GM12878 (cell line): Measurements from ENCODE around the gene IQGAP3. TPM values are rescaled to one million over a fixed set of nuclear protein-coding genes. Genes with fewer than 3 reads are reported as not detected.

Experiments
- E2F4 ChIP-seq: IDR thresholded peaks from 2 replicates; pipeline ENCODE4 v1.6.1; 2012; ENCODE audit warnings: low read depth, low read length, improper control_type of control experiment
- HDAC2 ChIP-seq: fragments of 200-600 bp; sonication (generic); IDR thresholded peaks from 2 replicates; pipeline ENCODE4 v1.6.1; 2017
- IRF5 ChIP-seq: fragments of 450-650 bp; IDR thresholded peaks from 2 replicates; pipeline ENCODE4 v1.6.1; 2017; ENCODE audit warnings: borderline replicate concordance
- MYC ChIP-seq: IDR thresholded peaks from 2 replicates; pipeline ENCODE4 v1.6.1; 2011; ENCODE audit warnings: mild to moderate bottlenecking, low read length, moderate library complexity, inconsistent platforms; ENCODE audit not compliant: insufficient read depth, insufficient replicate concordance, insufficient read length, severe bottlenecking
- POLR2AphosphoS2 ChIP-seq: IDR thresholded peaks from 2 replicates; pipeline ENCODE4 v1.6.1; 2011; ENCODE audit warnings: low read depth, mild to moderate bottlenecking, low read length, improper control_type of control experiment, moderate library complexity
- POLR2AphosphoS5 ChIP-seq: IDR thresholded peaks from 2 replicates; pipeline ENCODE4 v1.6.1; 2011; ENCODE audit warnings: mild to moderate bottlenecking, low read length, inconsistent platforms
- RAD51 ChIP-seq: fragments of 450-650 bp; IDR thresholded peaks from 2 replicates; pipeline ENCODE4 v1.6.1; 2016; ENCODE audit warnings: moderate library complexity, mild to moderate bottlenecking, inconsistent platforms
- REST ChIP-seq: IDR thresholded peaks from 2 replicates; pipeline ENCODE4 v1.6.1; 2012; ENCODE audit warnings: mild to moderate bottlenecking, low read depth, low read length
- SP1 ChIP-seq: IDR thresholded peaks from one replicate; pipeline ENCODE4 v1.6.1; 2011; ENCODE audit warnings: low read depth, low read length
- SREBF2 ChIP-seq: IDR thresholded peaks from 2 replicates; pipeline ENCODE4 v1.6.1; 2012; ENCODE audit warnings: mild to moderate bottlenecking, low read length
- ZNF687 ChIP-seq: fragments of 450-650 bp; IDR thresholded peaks from 2 replicates; pipeline ENCODE4 v1.6.1; 2017; ENCODE audit warnings: mild to moderate bottlenecking, moderate library complexity
- polyA plus RNA-seq, 11 experiments: library from polyadenylated mRNA; depleted of rRNA in 4 of 11; unstranded in 6 of 11; stranded (reverse) in 5 of 11; fragments of >200 nt; fragmentation: Nextera tagmentation in 4 of 11; fragmentation: Illumina TruSeq in 1 of 11; extraction: Ambion mirVana in 4 of 11; extraction: Trizol in 1 of 11; gene quantifications; 1 replicate in 1 of 11; 2 replicates in 10 of 11; pipeline versions ENCODE4 v1.2.1 to v1.2.3, GENCODE V29; 2011 to 2016; ENCODE audit warnings: inconsistent platforms in 2 of 11, missing spikeins in 2 of 11, low read depth in 1 of 11
- total RNA-seq, 4 experiments: library from RNA; depleted of rRNA in 3 of 4; stranded (reverse); fragments of >200 nt in 3 of 4; fragmentation: Illumina TruSeq in 1 of 4; extraction: Trizol in 1 of 4; gene quantifications; 2 replicates each; pipeline versions ENCODE4 v1.2.1 to v1.2.3, GENCODE V29; 2013 to 2021

The IQGAP3 gene
- total and polyA plus RNA-seq, 10 of the 15 experiments (the other 5 are each of a cell fraction or from before 2014, with no cell fraction given) = 1.1 to 10.7 (median 7.9) TPM

GRCh38 chr1:156533568-156534220 is 38.7 kb downstream of the IQGAP3 start (continued):
- TF ChIP-seq IRF5 (no peak), REST (no peak), SP1 (no peak), RAD51 (no peak), HDAC2 (no peak), ZNF687 (no peak), POLR2AphosphoS5 (no peak), E2F4 (no peak), POLR2AphosphoS2 (no peak), SREBF2 (no peak), MYC (no peak)
